NCI-H1092 (cell line): ENCODE results near the gene PSMD3.
"Not testable (repeated sequence)": the region's sequence is repeated elsewhere in the genome, so short reads cannot be mapped to it uniquely, and the experiment has no call there.

Source experiments
- DNase-seq: peaks from one replicate; lab custom pipeline; 2025; lab: John Stamatoyannopoulos, UW

The PSMD3 gene

GRCh38 chr17:39980351-39981206, at the start of gene PSMD3:
Gene PSMD3 (plus strand): TSS chr17:39980807. CDS start chr17:39980971, 164 bp downstream.
- DNase-seq: peak; percentile 99

- no peak for DNase-seq
These were observed 46.7 kb upstream of the PSMD3 start for GRCh38 chr17:39933912-39934311.

GRCh38 chr17:39934324-39934723, 46.3 kb upstream of the PSMD3 start:
- DNase-seq: no peak

- DNase-seq: no peak
These were observed 44.7 kb upstream of the PSMD3 start for GRCh38 chr17:39935909-39936308.

- no peak for DNase-seq
These were observed 43.2 kb upstream of the PSMD3 start for GRCh38 chr17:39937447-39937846.

GRCh38 chr17:39938140-39938869, 42.3 kb upstream of the PSMD3 start:
- DNase-seq: no peak

GRCh38 chr17:39939106-39939505, 41.5 kb upstream of the PSMD3 start:
- DNase-seq: no peak

GRCh38 chr17:39939588-39940419, 40.8 kb upstream of the PSMD3 start:
- no peak for DNase-seq

GRCh38 chr17:39943702-39944392, 36.8 kb upstream of the PSMD3 start:
- no peak for DNase-seq

- no peak for DNase-seq
These were observed 36.3 kb upstream of the PSMD3 start for GRCh38 chr17:39944393-39944711.

GRCh38 chr17:39946551-39947330, 33.9 kb upstream of the PSMD3 start:
- no peak for DNase-seq

- not testable (repeated sequence) for DNase-seq
These were observed 32.1 kb upstream of the PSMD3 start for GRCh38 chr17:39948489-39948828.

GRCh38 chr17:39949028-39949427, 31.6 kb upstream of the PSMD3 start:
- no peak for DNase-seq

- no peak for DNase-seq
These were observed 29.7 kb upstream of the PSMD3 start for GRCh38 chr17:39950871-39951348.

GRCh38 chr17:39951924-39952679, 28.5 kb upstream of the PSMD3 start:
- no peak for DNase-seq

GRCh38 chr17:39952680-39953470, 27.7 kb upstream of the PSMD3 start:
- peak; percentile 90 for DNase-seq

- DNase-seq: no peak
These were observed 27.1 kb upstream of the PSMD3 start for GRCh38 chr17:39953471-39953888.

- no peak for DNase-seq
These were observed 25.7 kb upstream of the PSMD3 start for GRCh38 chr17:39954876-39955275.

- DNase-seq: no peak
These were observed 24.8 kb upstream of the PSMD3 start for GRCh38 chr17:39955726-39956225.
